ENCODE data around the gene CENPE. TPM values are rescaled to one million over a fixed set of nuclear protein-coding genes. Genes with fewer than 3 reads are reported as not detected.

The CENPE gene
- total and polyA plus RNA-seq, 2 of the 8 experiments (the other 6 are each of a cell fraction or from before 2014, with no cell fraction given) = 2.1 to 49.0 TPM

DNA sequence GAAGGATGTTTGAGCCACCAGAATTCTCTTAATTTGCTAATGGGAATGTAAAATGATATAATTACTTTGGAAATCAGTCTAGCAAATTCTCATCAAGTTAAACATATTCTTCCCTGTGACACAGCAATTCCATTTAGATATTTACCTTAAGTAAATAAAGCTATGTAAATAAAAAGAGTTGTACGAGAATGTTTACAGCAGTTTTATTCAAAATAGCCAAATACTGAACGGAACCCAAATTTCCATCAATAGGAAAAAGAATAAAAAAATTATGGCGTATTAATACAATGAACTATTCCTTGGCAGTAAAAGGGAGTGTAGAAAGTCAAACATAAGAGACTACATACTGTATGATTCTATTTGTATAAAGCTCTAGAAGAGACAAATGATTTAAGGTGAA, 45.8 kb downstream of the CENPE start:
- H3K14ac ChIP-seq (ENCODE audit: insufficient read length) = no peak overlapping the region
- WGBS, 2 experiments (ENCODE audit: extremely low coverage in 1 of 2, insufficient coverage in 1 of 2, insufficient read length in 1 of 2, insufficient replicate concordance in 2 of 2, low coverage in 1 of 2, low lambda C conversion rate in 2 of 2, missing lambda C conversion rate in 1 of 2) = 82% methylated on average over 3 of the region's 3 CpGs; no CpG with 5 or more reads in 1 of the 2 experiments
- H3K9me3 ChIP-seq (ENCODE audit: insufficient read depth in 2 of 2, low read depth in 1 of 2, low read length in 1 of 2) = no peaks in the 10 kb centered on the region
- no peak overlapping the region for H3K56ac ChIP-seq (replicated peaks; ENCODE audit: insufficient read length, low read depth, low read length)
- no peaks in the 10 kb centered on the region for H3K79me1 ChIP-seq (ENCODE audit: low read depth, low read length)
- no peaks in the 10 kb centered on the region for H3K23me2 ChIP-seq (ENCODE audit: low read depth, low read length)
- H2AK5ac ChIP-seq (ENCODE audit: low read depth, low read length) = no peak overlapping the region
- H2BK12ac ChIP-seq (ENCODE audit: low read depth, low read length) = no peak overlapping the region
- no peaks in the 10 kb centered on the region for H4K20me1 ChIP-seq (replicated peaks in 1 of 2; ENCODE audit: control insufficient read depth in 1 of 2, insufficient read depth in 2 of 2, low read length in 2 of 2)
- H2BK5ac ChIP-seq (ENCODE audit: low read depth, low read length) = no peak overlapping the region
- TF ChIP-seq SP2 (IDR thresholded peaks at IDR 0.05; ENCODE audit: low read length) (no peak), EZH2 (IDR thresholded peaks at IDR 0.05; ENCODE audit: low read depth, low read length, severe bottlenecking) (no peak), SIRT6 (IDR thresholded peaks at IDR 0.05; ENCODE audit: low read length) (no peak), POLR2AphosphoS5 (IDR thresholded peaks at IDR 0.05; ENCODE audit: low read depth, low read length) (no peak), KDM4A (IDR thresholded peaks at IDR 0.05; ENCODE audit: low read depth, low read length, severe bottlenecking) (no peak), SUZ12 (IDR thresholded peaks at IDR 0.05; ENCODE audit: low read length) (no peak)
- TF ChIP-seq, protein P1, sequence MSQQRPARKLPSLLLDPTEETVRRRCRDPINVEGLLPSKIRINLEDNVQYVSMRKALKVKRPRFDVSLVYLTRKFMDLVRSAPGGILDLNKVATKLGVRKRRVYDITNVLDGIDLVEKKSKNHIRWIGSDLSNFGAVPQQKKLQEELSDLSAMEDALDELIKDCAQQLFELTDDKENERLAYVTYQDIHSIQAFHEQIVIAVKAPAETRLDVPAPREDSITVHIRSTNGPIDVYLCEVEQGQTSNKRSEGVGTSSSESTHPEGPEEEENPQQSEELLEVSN (IDR thresholded peaks at IDR 0.05) = no peak
- TF ChIP-seq, protein P2, sequence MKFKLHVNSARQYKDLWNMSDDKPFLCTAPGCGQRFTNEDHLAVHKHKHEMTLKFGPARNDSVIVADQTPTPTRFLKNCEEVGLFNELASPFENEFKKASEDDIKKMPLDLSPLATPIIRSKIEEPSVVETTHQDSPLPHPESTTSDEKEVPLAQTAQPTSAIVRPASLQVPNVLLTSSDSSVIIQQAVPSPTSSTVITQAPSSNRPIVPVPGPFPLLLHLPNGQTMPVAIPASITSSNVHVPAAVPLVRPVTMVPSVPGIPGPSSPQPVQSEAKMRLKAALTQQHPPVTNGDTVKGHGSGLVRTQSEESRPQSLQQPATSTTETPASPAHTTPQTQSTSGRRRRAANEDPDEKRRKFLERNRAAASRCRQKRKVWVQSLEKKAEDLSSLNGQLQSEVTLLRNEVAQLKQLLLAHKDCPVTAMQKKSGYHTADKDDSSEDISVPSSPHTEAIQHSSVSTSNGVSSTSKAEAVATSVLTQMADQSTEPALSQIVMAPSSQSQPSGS (IDR thresholded peaks at IDR 0.05; ENCODE audit: low read length) = no peak
- peaks cover 2 to 31% (median 21%) of the 10 kb centered on the region in 4 experiments; a peak in 6 of 8 replicates for H3K36me3 ChIP-seq (ENCODE audit: control insufficient read depth in 2 of 4, insufficient read depth in 4 of 4, low read length in 3 of 4)
- H3K4me3 ChIP-seq (ENCODE audit: extremely low read depth in 1 of 4, insufficient read depth in 2 of 4, low read depth in 3 of 4, low read length in 4 of 4) = no peak overlapping the region
- H3K9ac ChIP-seq (replicated peaks in 1 of 4; ENCODE audit: extremely low read depth in 1 of 4, low read depth in 3 of 4, low read length in 3 of 4) = no peak overlapping the region
- no peak overlapping the region for H2BK15ac ChIP-seq (ENCODE audit: low read length)
- DNase-seq (ENCODE audit: low read depth in 1 of 2, low spot score in 2 of 2) = no peak
- POLR2A ChIA-PET (ENCODE audit: partially characterized antibody) = no interaction called here
- H3K27ac ChIP-seq (ENCODE audit: low read depth, low read length) = no peak overlapping the region
- H3K79me2 ChIP-seq (ENCODE audit: control insufficient read depth in 1 of 2, insufficient read depth in 2 of 2, low read length in 2 of 2) = no peaks in the 10 kb centered on the region
- no peak overlapping the region for H4K5ac ChIP-seq (ENCODE audit: insufficient read length, low read depth, low read length)
- no peak overlapping the region for H2BK120ac ChIP-seq (replicated peaks; ENCODE audit: low read depth, low read length)
- no peak overlapping the region for H4K8ac ChIP-seq (ENCODE audit: extremely low read depth, insufficient read depth, low read length)
- no peaks in the 10 kb centered on the region for H3K27me3 ChIP-seq (replicated peaks in 1 of 4; ENCODE audit: control insufficient read depth in 3 of 4, extremely low read depth in 1 of 4, insufficient read depth in 3 of 4, low read length in 3 of 4)
- CTCF ChIA-PET (ENCODE audit: partially characterized antibody) = no interaction called here
- no peak overlapping the region for H3K23ac ChIP-seq (ENCODE audit: insufficient read length)
- H3K4me2 ChIP-seq (ENCODE audit: insufficient read depth in 1 of 2, low read depth in 2 of 2, low read length in 2 of 2) = no peak overlapping the region
- no peak overlapping the region for H4K91ac ChIP-seq (replicated peaks; ENCODE audit: insufficient read length, low read length)
- H3K4me1 ChIP-seq (replicated peaks in 1 of 4; ENCODE audit: control insufficient read depth in 3 of 4, insufficient read depth in 4 of 4, low read length in 3 of 4) = no peaks in the 10 kb centered on the region
- no peak overlapping the region for H2BK20ac ChIP-seq (ENCODE audit: low read length)
- no peak overlapping the region for H3K18ac ChIP-seq (ENCODE audit: extremely low read depth, low read length)
- H2AFZ ChIP-seq (ENCODE audit: low read length) = no peak overlapping the region
- no peak overlapping the region for H3K4ac ChIP-seq (replicated peaks; ENCODE audit: insufficient read length, low read depth, low read length)
- FAIRE-seq = no peak

Data from H1 (cell line).